DOHH2 (cell line): ENCODE data around the gene CPNE1.

Experiments
- H3F3A ChIP-seq: fragments of 200-600 bp; sonication (generic), shearing (Covaris generic); 2 replicates; pipeline ENCODE4 v1.6.0; 2016; ENCODE audit warnings: antibody characterized with exemption, mild to moderate bottlenecking; ENCODE audit not compliant: control insufficient read depth, insufficient read depth
- H3K27ac ChIP-seq: fragments of 200-600 bp; sonication (generic); 2 replicates; pipeline ENCODE4 v1.5.1; 2014; ENCODE audit warnings: low read depth, mild to moderate bottlenecking, low read length, moderate library complexity
- H3K27me3 ChIP-seq: fragments of 200-600 bp; sonication (generic); 2 replicates; pipeline ENCODE4 v1.6.1; 2014; ENCODE audit warnings: mild to moderate bottlenecking, low read length, mixed read lengths; ENCODE audit not compliant: control insufficient read depth
- H3K36me3 ChIP-seq: fragments of 200-600 bp; sonication (generic); 2 replicates; pipeline ENCODE4 v1.6.1; 2014; ENCODE audit warnings: mild to moderate bottlenecking, low read length, moderate library complexity, mixed read lengths; ENCODE audit not compliant: control insufficient read depth
- H3K4me1 ChIP-seq: fragments of 200-600 bp; sonication (generic); 2 replicates; pipeline ENCODE4 v1.6.1; 2014; ENCODE audit warnings: mild to moderate bottlenecking, low read length, mixed read lengths; ENCODE audit not compliant: control insufficient read depth
- H3K4me2 ChIP-seq: fragments of 200-600 bp; sonication (generic); 2 replicates; pipeline ENCODE4 v1.6.0; 2014; ENCODE audit warnings: mild to moderate bottlenecking, low read length, moderate library complexity
- H3K4me3 ChIP-seq: fragments of 200-600 bp; sonication (generic); 2 replicates; pipeline ENCODE4 v1.5.1; 2014; ENCODE audit warnings: mild to moderate bottlenecking, low read length, mixed read lengths
- H3K79me2 ChIP-seq: fragments of 200-600 bp; sonication (generic); 2 replicates; pipeline ENCODE4 v1.6.1; 2014; ENCODE audit warnings: mild to moderate bottlenecking, low read length, mixed read lengths; ENCODE audit not compliant: control insufficient read depth
- H3K9me2 ChIP-seq: fragments of 200-600 bp; sonication (generic); replicated peaks from 2 replicates; pipeline ENCODE4 v1.6.1; 2014; ENCODE audit warnings: mild to moderate bottlenecking, low read length, mixed read lengths; ENCODE audit not compliant: control insufficient read depth
- H3K9me3 ChIP-seq: fragments of 200-600 bp; sonication (generic); 2 replicates; pipeline ENCODE4 v1.6.1; 2014; ENCODE audit warnings: antibody characterized with exemption, low read length, mixed read lengths; ENCODE audit not compliant: control insufficient read depth, insufficient read depth
- H4K20me1 ChIP-seq: fragments of 200-600 bp; sonication (generic); 2 replicates; pipeline ENCODE4 v1.6.0; 2014; ENCODE audit warnings: low read depth, mild to moderate bottlenecking, antibody characterized with exemption, low read length, moderate library complexity; ENCODE audit not compliant: control insufficient read depth, insufficient read depth
- CTCF ChIP-seq: fragments of 200-600 bp; sonication (generic); IDR thresholded peaks from one replicate; pipeline ENCODE4 v1.5.1; 2014; ENCODE audit warnings: antibody characterized with exemption, mild to moderate bottlenecking, low read depth, low read length; ENCODE audit not compliant: poor library complexity, severe bottlenecking
- EZH2phosphoT487 ChIP-seq: fragments of 200-600 bp; sonication (generic); IDR thresholded peaks from 2 replicates; pipeline ENCODE4 v1.6.1; 2017; ENCODE audit warnings: borderline replicate concordance, mild to moderate bottlenecking, antibody characterized with exemption, low read length, moderate library complexity, mixed read lengths

Gene CPNE1

GRCh38 chr20:35680452-35681183, 15.9 kb upstream of the CPNE1 start:
- Histone ChIP-seq H4K20me1 (no peaks in the 10 kb centered on the region), H3K36me3 (peaks cover 3% of the 10 kb centered on the region; the same call in 1 of the 2 replicates), H3K27ac (peak overlapping the region; percentile 9), H3K9me2 (no peaks in the 10 kb centered on the region), H3K4me2 (peak overlapping the region; percentile 55), H3K4me3 (peak overlapping the region; percentile 29), H3K9me3 (no peaks in the 10 kb centered on the region), H3K27me3 (no peaks in the 10 kb centered on the region), H3F3A (peaks cover 3% of the 10 kb centered on the region; the same call in 1 of the 2 replicates), H3K4me1 (peaks cover 15% of the 10 kb centered on the region), H3K79me2 (no peaks in the 10 kb centered on the region)
- TF ChIP-seq EZH2phosphoT487 (no peak), CTCF (no peak)

- Histone ChIP-seq H3F3A (no peaks in the 10 kb centered on the region), H3K9me2 (no peaks in the 10 kb centered on the region), H3K4me2 (no peak overlapping the region), H3K4me1 (peaks cover 1% of the 10 kb centered on the region; the same call in 1 of the 2 replicates), H3K9me3 (no peaks in the 10 kb centered on the region), H3K27me3 (no peaks in the 10 kb centered on the region), H3K36me3 (peaks cover 29% of the 10 kb centered on the region), H3K79me2 (no peaks in the 10 kb centered on the region), H4K20me1 (no peaks in the 10 kb centered on the region), H3K27ac (no peak overlapping the region), H3K4me3 (no peak overlapping the region)
- no peak for TF ChIP-seq CTCF
- TF ChIP-seq EZH2phosphoT487 = no peak
Measured at GRCh38 chr20:35674921-35675320, 10.2 kb upstream of the CPNE1 start.

GRCh38 chr20:35673884-35674283, 9.2 kb upstream of the CPNE1 start:
- Histone ChIP-seq H3K36me3 (peaks cover 36% of the 10 kb centered on the region), H3K4me1 (no peaks in the 10 kb centered on the region), H3F3A (no peaks in the 10 kb centered on the region), H3K9me3 (no peaks in the 10 kb centered on the region), H3K27ac (no peak overlapping the region), H3K4me2 (no peak overlapping the region), H3K4me3 (no peak overlapping the region), H3K27me3 (no peaks in the 10 kb centered on the region), H4K20me1 (no peaks in the 10 kb centered on the region), H3K79me2 (no peaks in the 10 kb centered on the region), H3K9me2 (no peaks in the 10 kb centered on the region)
- TF ChIP-seq EZH2phosphoT487 (no peak), CTCF (no peak)
